ENCODE data around the gene NACAD.
"Not testable (repeated sequence)": the region's sequence is repeated elsewhere in the genome, so short reads cannot be mapped to it uniquely, and the experiment has no call there.

The NACAD gene

DNA sequence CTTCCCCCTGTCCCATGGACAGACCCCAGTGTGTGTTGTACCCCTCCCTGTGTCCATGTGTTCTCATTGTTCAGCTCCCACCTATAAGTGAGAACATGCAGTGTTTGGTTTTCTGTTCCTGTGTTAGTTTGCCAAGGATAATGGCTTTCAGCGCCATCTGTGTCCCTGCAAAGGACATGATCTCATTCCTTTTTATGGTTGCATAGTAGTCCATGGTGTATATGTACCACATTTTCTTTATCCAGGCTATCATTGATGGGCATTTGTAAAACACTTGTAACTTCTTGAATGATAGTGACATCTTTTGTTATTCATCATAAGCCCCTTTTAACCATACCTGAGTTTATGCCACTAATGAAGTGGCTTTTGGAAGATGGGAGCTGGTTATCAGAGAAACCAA, 25.5 kb upstream of the NACAD start:
- DNase-seq (ENCODE audit: low read depth): not testable (repeated sequence)

- no peak for DNase-seq (ENCODE audit: low read depth)
Observed at GRCh38 chr7:45112648-45113047, 23.9 kb upstream of the NACAD start.

GRCh38 chr7:45111298-45112223, 22.8 kb upstream of the NACAD start, which contains the start of gene TBRG4:
Gene TBRG4, minus strand, starts transcription at chr7:45111697. Its CDS starts 2,460 bp downstream, at chr7:45109237.
- DNase-seq (ENCODE audit: low read depth): peak; percentile 93

- no peak for DNase-seq (ENCODE audit: low read depth)
Observed at GRCh38 chr7:45108863-45109262, 20.1 kb upstream of the NACAD start.

- DNase-seq (ENCODE audit: low read depth): no peak
Observed at GRCh38 chr7:45107356-45107755, 18.6 kb upstream of the NACAD start.

DNA sequence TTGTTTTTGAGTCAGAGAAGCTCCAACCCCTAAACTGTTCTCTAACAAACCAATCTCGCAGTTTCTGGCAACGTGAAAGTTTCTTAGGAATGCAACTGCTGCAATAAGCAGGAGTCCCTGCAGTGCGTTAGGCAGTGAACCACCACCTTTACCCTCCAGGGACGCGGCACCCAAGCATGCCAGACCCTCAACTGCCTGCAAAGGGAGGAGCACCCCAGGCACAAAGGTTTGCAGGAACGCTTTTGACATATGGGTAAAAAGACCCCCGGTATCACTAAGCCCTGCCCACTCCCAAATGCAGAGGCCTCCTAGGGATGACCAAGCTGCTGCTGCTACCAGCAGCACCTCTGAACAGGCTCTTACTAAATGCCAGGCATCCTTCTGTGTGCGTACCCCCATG, 18.1 kb upstream of the NACAD start:
- DNase-seq (ENCODE audit: low read depth): no peak

DNA sequence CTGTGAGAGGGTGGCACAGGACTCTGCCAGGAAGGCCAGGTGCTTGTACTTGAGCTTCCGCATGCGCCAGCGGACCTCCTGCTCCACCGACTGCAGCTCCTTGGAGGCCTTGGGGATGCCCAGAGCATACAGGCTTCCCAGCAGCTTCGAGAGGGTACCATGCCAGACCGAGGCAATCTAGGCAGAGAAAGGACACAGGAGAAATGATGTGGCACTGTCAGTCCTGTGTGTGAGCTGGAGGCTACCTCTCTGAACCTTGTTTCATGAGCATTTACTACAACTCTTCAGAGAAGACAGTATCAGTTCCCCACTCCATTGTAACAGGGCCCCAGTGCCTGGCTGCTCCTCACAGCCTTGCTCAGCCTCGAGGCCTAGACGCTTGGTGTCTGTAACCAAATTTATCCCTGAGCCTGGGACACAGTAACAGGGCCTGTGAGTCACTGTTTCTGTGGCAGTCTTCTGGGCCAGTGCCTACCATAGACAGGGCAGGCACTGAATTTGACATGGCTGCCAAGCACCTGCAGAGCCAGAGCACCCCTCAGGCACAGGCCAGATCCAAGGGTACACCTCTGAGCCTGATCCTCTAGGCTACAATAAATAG, 16.9 kb upstream of the NACAD start:
- no peak for DNase-seq (ENCODE audit: low read depth)

DNA sequence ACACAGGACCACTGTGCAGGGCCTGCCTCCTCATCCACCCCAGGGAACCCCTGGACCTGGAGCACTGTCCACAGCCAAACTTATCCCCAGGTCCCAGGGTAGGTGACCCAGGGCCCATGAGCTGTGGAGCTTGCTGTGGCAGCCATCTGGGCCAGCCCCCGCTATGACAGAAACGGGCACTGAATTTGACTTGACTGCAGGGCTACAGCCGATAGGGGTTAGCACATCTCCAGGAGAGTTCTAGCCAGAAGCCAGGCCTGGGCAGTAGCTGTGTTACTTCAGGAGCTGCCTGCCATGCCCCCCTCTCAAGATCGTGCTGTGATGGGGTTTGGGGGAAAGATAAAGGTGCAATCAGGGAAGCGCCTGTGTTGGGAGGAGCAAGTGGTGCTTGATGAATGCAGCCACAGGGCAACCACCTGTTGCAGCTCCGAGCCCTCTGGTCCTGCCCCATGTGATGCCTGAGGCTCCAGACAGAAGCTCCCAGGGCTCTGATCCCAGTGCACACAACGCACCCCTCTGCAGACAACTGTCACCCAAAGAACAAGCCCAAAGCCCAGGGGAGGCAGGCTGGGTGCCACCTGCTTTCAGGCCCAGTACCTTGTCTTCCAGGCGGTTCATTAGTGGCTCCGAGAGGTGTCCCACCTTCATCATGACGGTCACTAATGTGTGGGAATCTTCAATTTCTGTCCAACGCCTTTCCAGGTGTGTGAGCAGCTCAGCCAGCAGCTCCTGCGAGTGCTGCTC, 16.2 kb upstream of the NACAD start:
- no peak for DNase-seq (ENCODE audit: low read depth)

- DNase-seq (ENCODE audit: low read depth): no peak
Observed at GRCh38 chr7:45103958-45104843, 15.4 kb upstream of the NACAD start.

DNA sequence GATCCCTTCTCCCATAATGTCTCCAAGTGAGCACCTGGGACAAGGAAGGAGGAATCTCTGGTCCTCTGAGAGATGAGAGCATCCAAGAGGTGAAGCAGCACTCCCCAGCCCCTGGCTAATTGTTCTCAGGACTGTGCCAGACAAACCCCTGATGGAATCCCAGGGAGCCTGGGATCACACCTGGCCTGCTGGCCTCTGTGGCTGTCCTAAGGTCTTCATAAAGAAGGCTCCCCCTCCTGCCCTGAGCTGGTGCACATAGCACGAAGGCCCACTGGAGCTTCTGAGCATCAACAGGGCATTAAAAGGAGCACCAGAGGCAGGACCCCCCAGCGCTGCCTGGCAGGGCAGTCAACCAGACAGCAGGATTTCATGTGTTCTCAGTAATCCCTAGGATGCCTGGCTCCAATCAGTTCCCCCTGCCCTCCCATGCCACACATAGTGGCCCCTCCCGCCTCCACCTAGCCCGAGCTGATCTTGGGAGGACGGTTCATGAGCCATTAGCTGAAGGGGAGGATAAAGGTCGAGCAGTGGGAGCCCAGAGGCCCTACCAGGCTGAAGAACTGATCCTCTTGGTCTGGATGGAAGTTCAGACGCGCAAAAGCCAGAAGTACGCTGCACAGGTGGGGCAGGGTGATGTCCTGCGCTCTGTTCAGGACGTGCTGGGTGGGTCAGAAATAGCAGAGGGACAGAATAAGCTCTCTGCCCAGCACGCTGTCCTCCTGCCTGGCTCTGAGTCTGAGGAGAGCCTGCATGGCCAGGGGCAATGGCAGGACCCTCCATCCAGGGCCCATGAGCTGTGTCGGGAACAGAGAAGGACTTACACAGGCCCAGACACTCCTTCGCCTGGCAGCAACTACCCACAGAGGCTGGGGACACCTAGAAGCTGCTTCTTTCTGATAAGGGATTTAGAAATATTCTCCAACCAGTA, 14.3 kb upstream of the NACAD start:
- no peak for DNase-seq (ENCODE audit: low read depth)

DNA sequence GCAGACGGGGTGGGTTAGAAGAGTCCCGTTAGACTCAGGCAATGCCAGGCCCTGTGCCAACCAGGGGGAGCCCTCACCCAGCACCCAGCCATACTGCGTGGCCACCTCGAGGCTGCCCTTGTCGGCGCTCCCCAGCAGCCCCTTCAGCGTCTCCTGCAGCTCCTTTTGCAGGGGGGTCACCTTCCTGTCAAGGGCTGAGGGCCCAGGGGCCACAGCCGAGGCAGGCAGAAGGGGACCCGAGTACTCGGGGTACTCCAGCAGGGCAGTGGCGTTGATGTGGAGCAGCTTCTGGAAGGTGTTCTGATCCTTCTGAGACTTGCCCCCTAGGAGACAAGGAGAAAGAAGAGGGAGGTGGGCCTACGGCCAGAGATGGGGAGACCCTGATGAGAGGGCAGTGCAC, 13.0 kb upstream of the NACAD start:
- DNase-seq (ENCODE audit: low read depth): no peak

- no peak for DNase-seq (ENCODE audit: low read depth)
Observed at GRCh38 chr7:45100761-45101480, 12.2 kb upstream of the NACAD start.

- no peak for DNase-seq (ENCODE audit: low read depth)
Observed at GRCh38 chr7:45099891-45100760, 11.4 kb upstream of the NACAD start.

DNA sequence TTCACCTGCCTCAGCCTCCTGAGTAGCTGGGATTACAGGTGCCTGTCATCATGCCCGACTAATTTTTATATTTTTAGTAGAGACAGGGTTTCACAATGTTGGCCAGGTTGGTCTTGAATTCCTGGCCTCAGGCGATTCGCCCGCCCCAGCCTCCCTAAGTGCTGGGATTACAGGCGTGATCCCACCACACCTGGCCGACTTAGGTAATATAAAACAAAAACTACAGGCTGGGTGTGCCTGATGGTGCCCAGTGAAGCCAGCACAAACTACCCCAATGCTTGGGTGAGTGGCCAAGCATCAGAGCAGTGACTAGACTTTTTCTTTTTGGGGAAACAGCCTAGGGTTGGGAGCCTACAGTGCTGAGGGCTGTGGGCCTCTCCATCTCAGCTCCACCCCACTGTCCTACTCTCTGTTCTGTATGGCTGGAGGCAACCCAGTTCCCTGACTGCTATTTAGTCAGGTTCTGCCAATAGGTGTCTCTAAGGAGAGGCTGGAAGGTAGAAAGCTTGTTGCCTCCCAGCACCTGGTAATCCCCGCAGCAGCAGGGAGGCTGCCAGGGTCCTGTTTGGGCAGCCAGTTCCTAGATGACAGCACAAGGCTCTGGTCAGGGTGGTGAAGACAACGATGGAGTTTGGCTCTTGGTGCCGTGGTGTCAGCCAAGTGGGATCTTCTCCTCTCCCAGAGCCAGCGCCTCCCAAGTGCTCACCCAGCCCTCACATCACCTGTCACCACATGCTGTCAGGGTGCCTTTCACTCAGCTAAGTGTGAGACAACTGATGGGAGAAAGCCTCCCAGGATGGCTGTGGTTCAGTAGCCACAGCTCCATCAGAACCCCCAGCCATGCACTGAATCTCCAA, 10.4 kb upstream of the NACAD start:
- no peak for DNase-seq (ENCODE audit: low read depth)

GRCh38 chr7:45092931-45093235, 4.1 kb upstream of the NACAD start:
- DNase-seq (ENCODE audit: low read depth): no peak

DNA sequence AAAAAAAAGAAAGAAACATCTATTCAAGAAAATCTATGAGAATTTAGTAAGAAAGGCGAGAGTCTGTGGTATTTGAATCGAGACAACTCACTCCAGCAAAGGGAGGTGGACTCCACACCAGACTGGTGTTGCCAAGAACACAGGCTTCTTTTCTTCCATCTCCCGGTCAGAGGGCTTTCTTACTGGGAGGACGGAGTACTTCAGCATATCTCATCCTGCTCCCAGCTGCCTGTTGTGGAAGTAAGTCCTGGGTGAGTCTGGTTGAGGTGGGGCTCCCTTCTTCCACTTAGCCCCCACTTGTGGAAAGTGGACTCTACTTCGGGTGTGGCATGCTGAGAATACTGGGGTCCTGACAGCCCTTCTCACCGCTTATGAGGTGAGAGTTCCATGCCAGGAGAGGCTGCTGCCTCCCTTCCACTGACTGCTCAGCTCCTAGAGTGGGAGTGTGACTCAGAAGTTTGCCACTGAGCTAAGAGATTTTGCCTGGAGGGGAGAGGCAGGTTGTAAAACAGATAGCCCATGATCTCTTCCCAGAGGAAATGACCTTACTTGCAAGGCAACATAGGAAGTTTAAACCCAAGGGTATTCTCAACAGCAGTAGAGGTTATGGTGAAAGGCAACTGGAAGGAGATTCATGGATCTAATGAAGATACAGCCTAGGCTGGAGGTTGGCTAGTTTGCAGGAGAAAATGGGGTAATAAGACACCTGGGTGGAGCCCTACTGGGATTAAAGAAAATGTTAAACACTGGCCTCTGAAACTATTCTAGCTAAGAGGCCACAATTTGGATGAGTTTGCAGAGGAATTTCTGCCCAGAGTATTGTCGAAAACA, 3.5 kb upstream of the NACAD start:
- no peak for DNase-seq (ENCODE audit: low read depth)

DNA sequence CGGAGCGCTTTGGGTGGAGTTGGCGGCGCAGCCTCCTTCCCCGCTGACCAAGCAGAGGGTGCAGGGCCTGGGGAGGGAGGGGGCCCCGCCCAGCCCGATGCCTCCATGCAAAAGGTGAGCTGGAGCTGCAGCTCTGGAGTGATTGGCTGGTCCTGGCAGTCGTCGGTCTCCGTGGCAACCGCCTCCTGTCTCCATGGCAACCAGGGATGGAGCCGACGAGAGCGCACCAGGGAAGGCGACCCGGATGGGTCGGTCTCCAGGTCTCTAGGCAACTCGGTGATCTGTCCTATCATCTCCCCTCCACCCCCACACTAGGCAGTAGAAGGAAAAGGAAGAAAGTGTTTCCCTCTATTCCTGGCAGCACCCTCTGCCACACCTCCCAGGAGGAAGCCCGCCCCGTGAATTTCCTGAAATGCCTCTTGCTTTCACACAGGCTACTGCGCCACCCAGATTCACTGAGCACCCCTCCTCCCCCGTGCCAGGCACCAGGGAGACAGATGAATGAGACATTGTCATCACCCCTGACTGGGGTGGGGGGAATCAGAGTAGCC, 647 bp upstream of the NACAD start:
- peak; percentile 39 for DNase-seq (ENCODE audit: low read depth)

Data from activated T-helper 9 cell treated with anti-CD3 and anti-CD28 coated beads, Interleukin-2, amount 50 U/mL, for 16 hours (primary cell).